HCT116 (cell line): ENCODE data around the gene NXPH2. TPM values are rescaled to one million over a fixed set of nuclear protein-coding genes. Genes with fewer than 3 reads are reported as not detected.

Experiments
- ATAC-seq: fragments of 200-7000 bp; cut with Tn5 transposase; 2 replicates; pipeline ENCODE4 v1.9.1; 2020; ENCODE audit warnings: mild to moderate bottlenecking, moderate library complexity
- BruUV-seq: library from RNA; stranded (reverse); fragments of 400-500 nt; replicated peaks from 2 replicates; lab custom pipeline; 2021; lab: Mats Ljungman, UMichigan
- CTCF ChIA-PET: fragments of 300-600 bp; sonication (Branson Sonifier 250); formaldehyde crosslinking; loops from one replicate; lab custom pipeline; 2021; ENCODE audit warnings: antibody characterized with exemption; lab: Charles Lee
- POLR2A ChIA-PET: fragments of 300-600, 350-600 bp; sonication (Branson Sonifier 250); formaldehyde crosslinking; loops from one replicate; lab custom pipeline; 2021; ENCODE audit warnings: antibody characterized with exemption; lab: Charles Lee
- RAD21 ChIA-PET, 2 experiments: fragments of 300-600 bp; sonication (Branson Sonifier 250); formaldehyde crosslinking; loops; one replicate each; lab custom pipeline; 2023; ENCODE audit warnings: low total read pairs in 2 of 2; ENCODE audit not compliant: uncharacterized antibody in 2 of 2, unreplicated experiment in 2 of 2, low non-redundant PET in 1 of 2; lab: Charles Lee
- DNase-seq: peaks from one replicate; pipeline ENCODE4 v3.0.0-alpha.2; 2010; ENCODE audit warnings: low read depth, low spot score
- H2AFZ ChIP-seq: fragments of 200-600 bp; shearing (Covaris generic), sonication (generic); 2 replicates; pipeline ENCODE4 v1.6.1; 2017; ENCODE audit warnings: low read depth, mixed run types, mixed read lengths, antibody characterized with exemption, low read length; ENCODE audit not compliant: poor library complexity, severe bottlenecking
- H3K27ac ChIP-seq: 2 replicates; pipeline ENCODE4 v1.5.1; 2012; ENCODE audit warnings: low read depth, low read length
- H3K27me3 ChIP-seq: fragments of 200-600 bp; sonication (generic); 2 replicates; pipeline ENCODE4 v1.6.1; 2016; ENCODE audit warnings: mixed run types, low read length, mixed read lengths; ENCODE audit not compliant: insufficient read depth
- H3K36me3 ChIP-seq, 2 experiments: fragments of 200-500 bp in 1 of 2; fragments of 200-600 bp in 1 of 2; sonication (Bioruptor generic) in 1 of 2; sonication (generic) in 1 of 2; 2 replicates each; pipeline versions ENCODE4 v1.5.1 to v1.6.1; 2014 to 2016; ENCODE audit warnings: low read length in 2 of 2, inconsistent platforms in 1 of 2, mixed read lengths in 1 of 2, mixed run types in 1 of 2; ENCODE audit not compliant: insufficient read depth in 2 of 2, control insufficient read depth in 1 of 2
- H3K4me1 ChIP-seq, 2 experiments: fragments of 200-600 bp in 1 of 2; sonication (generic) in 1 of 2; 2 replicates each; pipeline versions ENCODE4 v1.5.1 to v1.6.1; 2012 to 2017; ENCODE audit warnings: low read length in 2 of 2, inconsistent platforms in 1 of 2, mild to moderate bottlenecking in 1 of 2, mixed read lengths in 1 of 2, mixed run types in 1 of 2, moderate library complexity in 1 of 2; ENCODE audit not compliant: insufficient read depth in 2 of 2, control insufficient read depth in 1 of 2
- H3K4me2 ChIP-seq: fragments of 200-600 bp; sonication (generic); 2 replicates; pipeline ENCODE4 v1.6.1; 2017; ENCODE audit warnings: mixed run types, low read length, mixed read lengths
- H3K4me3 ChIP-seq, 2 experiments: fragments of 200-600 bp in 1 of 2; sonication (generic) in 1 of 2; replicated peaks in 1 of 2; 2 replicates each; pipeline ENCODE4 v1.5.1; 2011 to 2016; ENCODE audit warnings: low read length in 2 of 2, control low read depth in 1 of 2, low read depth in 1 of 2, mild to moderate bottlenecking in 1 of 2, mixed read lengths in 1 of 2, mixed run types in 1 of 2
- H3K79me2 ChIP-seq: fragments of 200-600 bp; sonication (generic); 2 replicates; pipeline ENCODE4 v1.6.1; 2017; ENCODE audit warnings: mild to moderate bottlenecking, mixed run types, low read length, moderate library complexity, mixed read lengths; ENCODE audit not compliant: insufficient read depth
- H3K9ac ChIP-seq: fragments of 200-600 bp; sonication (generic); 2 replicates; pipeline ENCODE4 v1.6.1; 2016; ENCODE audit warnings: low read length, mixed read lengths
- H3K9me2 ChIP-seq: fragments of 200-600 bp; sonication (generic), shearing (Covaris generic); 2 replicates; pipeline ENCODE4 v1.6.1; 2017; ENCODE audit warnings: mixed run types, mild to moderate bottlenecking, moderate library complexity; ENCODE audit not compliant: insufficient read depth
- H3K9me3 ChIP-seq, 2 experiments: fragments of 200-500 bp in 1 of 2; fragments of 200-600 bp in 1 of 2; sonication (Bioruptor generic) in 1 of 2; sonication (generic) in 1 of 2; 2 replicates each; pipeline ENCODE4 v1.6.1; 2014 to 2017; ENCODE audit warnings: low read length in 2 of 2, mixed read lengths in 2 of 2, inconsistent platforms in 1 of 2, low read depth in 1 of 2, mild to moderate bottlenecking in 1 of 2, mixed run types in 1 of 2, moderate library complexity in 1 of 2; ENCODE audit not compliant: control insufficient read depth in 1 of 2, insufficient read depth in 1 of 2
- H4K20me1 ChIP-seq: fragments of 200-600 bp; sonication (generic), shearing (Covaris generic); 2 replicates; pipeline ENCODE4 v1.6.1; 2017; ENCODE audit warnings: mixed run types, mild to moderate bottlenecking, moderate library complexity; ENCODE audit not compliant: insufficient read depth
- ATF3 ChIP-seq: IDR thresholded peaks from 2 replicates; pipeline ENCODE4 v1.6.1; 2012
- CBX3 ChIP-seq: IDR thresholded peaks from 2 replicates; pipeline ENCODE4 v1.6.1; 2012; ENCODE audit warnings: low read depth
- CEBPB ChIP-seq: IDR thresholded peaks from 2 replicates; pipeline ENCODE4 v1.6.1; 2012; ENCODE audit warnings: low read depth
- CTCF ChIP-seq, 3 experiments: fragments of 200-600 bp in 1 of 3; sonication (generic) in 1 of 3; IDR thresholded peaks in 2 of 3; conservative IDR thresholded peaks in 1 of 3; 2 replicates each; pipeline ENCODE4 v1.5.1; 2012 to 2017; ENCODE audit warnings: low read depth in 2 of 3, low read length in 2 of 3, antibody characterized with exemption in 1 of 3, borderline replicate concordance in 1 of 3, control low read depth in 1 of 3, mild to moderate bottlenecking in 1 of 3, mixed read lengths in 1 of 3, mixed run types in 1 of 3, moderate library complexity in 1 of 3; ENCODE audit not compliant: insufficient read depth in 1 of 3
- EGR1 ChIP-seq: IDR thresholded peaks from 2 replicates; pipeline ENCODE4 v1.6.1; 2012; ENCODE audit warnings: low read depth
- ELF1 ChIP-seq: IDR thresholded peaks from 2 replicates; pipeline ENCODE4 v1.6.1; 2012; ENCODE audit warnings: low read depth, borderline replicate concordance
- FOSL1 ChIP-seq: IDR thresholded peaks from 2 replicates; pipeline ENCODE4 v1.6.1; 2012; ENCODE audit warnings: low read depth
- JUND ChIP-seq: IDR thresholded peaks from 2 replicates; pipeline ENCODE4 v1.6.1; 2012
- MAX ChIP-seq: IDR thresholded peaks from 2 replicates; pipeline ENCODE4 v1.6.1; 2012
- POLR2A ChIP-seq: IDR thresholded peaks from 2 replicates; pipeline ENCODE4 v1.7.0; 2011; ENCODE audit warnings: borderline replicate concordance; ENCODE audit not compliant: insufficient read depth, insufficient read length; ENCODE audit errors: extremely low read depth
- POLR2AphosphoS5 ChIP-seq: IDR thresholded peaks from 2 replicates; pipeline ENCODE4 v1.6.1; 2011; ENCODE audit warnings: mild to moderate bottlenecking, low read depth, low read length, moderate library complexity
- RAD21 ChIP-seq: IDR thresholded peaks from 2 replicates; pipeline ENCODE4 v1.6.1; 2012; ENCODE audit warnings: low read depth, mild to moderate bottlenecking
- REST ChIP-seq: IDR thresholded peaks from 2 replicates; pipeline ENCODE4 v1.6.1; 2012; ENCODE audit warnings: low read depth
- SRF ChIP-seq: IDR thresholded peaks from 2 replicates; pipeline ENCODE4 v1.6.1; 2012; ENCODE audit warnings: low read depth
- TCF7L2 ChIP-seq: IDR thresholded peaks from 2 replicates; pipeline ENCODE4 v1.7.0; 2011; ENCODE audit warnings: borderline replicate concordance, inconsistent platforms; ENCODE audit not compliant: insufficient read depth, insufficient read length; ENCODE audit errors: extremely low read depth
- ZBTB33 ChIP-seq: IDR thresholded peaks from 2 replicates; pipeline ENCODE4 v1.6.1; 2011; ENCODE audit warnings: mild to moderate bottlenecking, low read length, moderate library complexity; ENCODE audit not compliant: insufficient replicate concordance; ENCODE audit errors: extremely low read depth
- intact Hi-C: fragments of 100-400 bp; cut with micrococcal nuclease; formaldehyde crosslinking; loops from 2 replicates; pipeline ENCODE4 v1.10.0; 2022
- total RNA-seq: library from RNA; stranded (reverse); gene quantifications from one replicate; pipeline ENCODE4 v1.2.1, GENCODE V29; 2021; ENCODE audit not compliant: unreplicated experiment

NXPH2 gene
- total RNA-seq, 1 experiment from 2014 or later: not detected

- intact Hi-C loops: loop anchor here (5.0 kb wide), 1 partner anchor 219 kb away; no protein-coding TSS in a partner anchor
- TF ChIP-seq ATF3: no peak
- no peak for TF ChIP-seq SRF
- TF ChIP-seq REST: no peak
- TF ChIP-seq ELF1: no peak
- no peak for TF ChIP-seq CEBPB
- TF ChIP-seq JUND: no peak
- no peak for TF ChIP-seq EGR1
- no peak for TF ChIP-seq CTCF (IDR thresholded peaks at IDR 0.05 in 2 of 3, conservative IDR thresholded peaks at IDR 0.05 in 1 of 3; ENCODE audit: borderline replicate concordance in 1 of 3, insufficient read depth in 1 of 3, low read depth in 2 of 3, low read length in 2 of 3)
- TF ChIP-seq MAX: no peak
- no peak for TF ChIP-seq TCF7L2
- no peak for TF ChIP-seq ZBTB33
- TF ChIP-seq FOSL1: no peak
- no peak for TF ChIP-seq CBX3
- TF ChIP-seq RAD21: no peak
- TF ChIP-seq POLR2AphosphoS5: no peak
- TF ChIP-seq POLR2A: no peak
- no peaks in the 10 kb centered on the region for H3K9me3 ChIP-seq
- no peak overlapping the region for H3K9ac ChIP-seq
- no peak overlapping the region for H2AFZ ChIP-seq
- no peaks in the 10 kb centered on the region for H3K79me2 ChIP-seq
- H3K36me3 ChIP-seq: no peaks in the 10 kb centered on the region
- H4K20me1 ChIP-seq: no peaks in the 10 kb centered on the region
- H3K4me1 ChIP-seq: peaks cover 10 to 26% of the 10 kb centered on the region in 2 experiments; a peak in 3 of 4 replicates
- no peak overlapping the region for H3K27ac ChIP-seq
- H3K27me3 ChIP-seq: no peaks in the 10 kb centered on the region
- POLR2A ChIA-PET: interaction anchor here (1.5 kb wide), 1 partner anchor 9 kb away, joined by 3 read pairs; no protein-coding TSS in a partner anchor
- RAD21 ChIA-PET: no interaction called here
- CTCF ChIA-PET: no interaction called here
- H3K4me2 ChIP-seq: no peak overlapping the region
- BruUV-seq: no TSS peak
- H3K4me3 ChIP-seq: no peak overlapping the region
- no peak for ATAC-seq
- no peaks in the 10 kb centered on the region; the same call in 1 of the 2 replicates for H3K9me2 ChIP-seq
- DNase-seq: no peak
Observed at GRCh38 chr2:138640921-138641676, 139.1 kb downstream of the NXPH2 start.
